IPS-11a (cell line): ENCODE data around the gene SERPINA10.
"Not testable (repeated sequence)": the region's sequence is repeated elsewhere in the genome, so short reads cannot be mapped to it uniquely, and the experiment has no call there.

ENCODE experiments used
- H3K4me3 ChIP-seq: one replicate; pipeline ENCODE4 v1.5.1; 2013; ENCODE audit warnings: low read depth, low read length, control low read depth

Gene SERPINA10

GRCh38 chr14:94314890-94315289 is 21.8 kb upstream of the SERPINA10 start:
- no peak overlapping the region for H3K4me3 ChIP-seq

GRCh38 chr14:94313991-94314655 is 21.1 kb upstream of the SERPINA10 start:
- no peak overlapping the region for H3K4me3 ChIP-seq

GRCh38 chr14:94312481-94313246 is 19.6 kb upstream of the SERPINA10 start:
- no peak overlapping the region for H3K4me3 ChIP-seq

- H3K4me3 ChIP-seq, result no peak overlapping the region
These were observed 17.2 kb upstream of the SERPINA10 start for GRCh38 chr14:94310248-94310647.

DNA sequence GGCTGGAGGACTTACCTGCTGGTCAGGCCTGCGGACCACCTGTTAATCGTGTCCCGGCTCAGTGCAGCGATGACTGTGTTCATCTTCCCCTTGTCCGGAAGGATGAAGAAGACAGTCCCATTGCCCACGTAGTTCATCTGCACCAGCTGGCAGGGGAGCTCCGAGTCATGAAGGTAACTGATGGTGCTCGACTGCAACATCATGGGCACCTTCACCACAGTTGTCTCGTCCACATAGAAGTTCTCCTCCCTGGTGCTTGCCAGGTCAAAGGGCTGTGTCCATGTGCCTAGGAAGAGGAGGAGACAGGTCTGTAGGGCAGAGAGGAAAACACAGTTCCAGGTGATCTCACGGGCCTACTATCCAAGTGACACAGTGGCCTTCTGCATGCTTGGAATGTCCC is 16.7 kb upstream of the SERPINA10 start:
- H3K4me3 ChIP-seq, result no peak overlapping the region

DNA sequence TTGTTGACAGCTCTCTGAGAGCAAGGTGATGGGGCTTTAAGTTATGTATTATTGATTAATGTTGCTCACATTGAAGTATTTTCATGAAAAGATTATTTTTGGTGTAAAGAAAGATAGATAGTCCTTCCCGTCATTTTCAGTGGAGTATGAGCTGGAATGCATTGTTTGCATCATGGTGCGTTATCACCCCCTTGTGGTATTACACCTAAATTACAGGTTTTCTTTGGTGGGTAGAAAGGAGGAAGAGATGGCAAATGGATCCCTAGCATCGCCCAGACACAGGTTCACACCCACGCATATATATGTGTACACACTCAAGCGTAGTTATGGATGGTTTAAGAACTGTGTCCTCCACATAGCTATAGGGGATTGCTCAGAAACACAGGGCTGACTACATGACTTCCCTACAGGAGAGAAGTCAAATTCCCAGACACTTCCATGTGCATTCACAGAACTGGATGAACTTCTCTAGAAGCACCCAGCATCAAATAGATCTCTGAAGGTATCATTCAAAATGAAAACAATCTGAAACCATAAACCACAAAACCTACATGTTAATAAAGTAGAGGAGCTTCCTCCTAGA is 14.4 kb upstream of the SERPINA10 start:
- no peak overlapping the region for H3K4me3 ChIP-seq

DNA sequence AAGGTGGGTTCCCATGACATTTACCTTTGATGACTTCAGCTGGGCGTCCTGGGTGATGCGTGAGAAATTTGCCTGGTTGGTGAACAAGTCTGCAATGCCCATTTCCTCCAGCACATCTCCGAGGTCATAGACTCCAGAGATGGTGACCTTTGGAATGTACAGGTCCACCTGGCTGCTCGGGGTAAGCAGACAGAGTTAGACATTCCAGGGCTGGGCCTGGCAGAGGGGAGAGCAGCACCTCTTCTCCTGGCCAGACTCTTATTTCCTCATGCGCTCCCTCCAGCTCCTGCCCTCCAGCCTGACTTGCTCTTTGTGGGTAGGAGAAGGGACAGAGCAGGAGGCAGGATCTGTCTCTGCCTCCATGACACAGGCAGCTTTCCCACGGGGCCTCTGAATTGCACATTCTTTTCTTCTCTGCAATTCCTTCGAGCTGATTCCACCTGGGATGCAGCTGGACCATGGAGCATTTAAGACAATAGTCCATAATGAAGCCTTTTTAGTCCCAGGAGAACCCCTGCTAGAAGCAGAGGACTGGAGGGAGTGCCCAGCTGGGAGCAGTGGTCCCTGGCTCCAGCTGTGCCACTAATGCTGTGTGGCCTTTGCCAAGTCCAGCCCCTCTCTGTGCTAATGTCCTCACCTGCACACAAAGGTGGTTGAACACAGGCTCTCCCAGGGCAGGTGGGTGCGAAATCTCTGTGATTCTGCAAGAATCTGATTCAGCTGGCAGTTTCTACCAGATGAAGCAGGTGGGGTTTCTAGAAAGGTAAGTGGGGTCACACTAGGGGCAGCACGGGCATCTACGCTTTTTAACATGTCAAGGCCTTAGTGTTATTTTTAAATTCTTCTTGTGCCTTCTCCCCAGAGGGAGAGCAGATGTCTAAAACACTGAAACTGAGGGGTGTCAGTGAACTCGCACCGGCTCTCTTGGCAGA is 13.2 kb upstream of the SERPINA10 start:
- no peak overlapping the region for H3K4me3 ChIP-seq

GRCh38 chr14:94305620-94306019 is 12.6 kb upstream of the SERPINA10 start:
- no peak overlapping the region for H3K4me3 ChIP-seq

DNA sequence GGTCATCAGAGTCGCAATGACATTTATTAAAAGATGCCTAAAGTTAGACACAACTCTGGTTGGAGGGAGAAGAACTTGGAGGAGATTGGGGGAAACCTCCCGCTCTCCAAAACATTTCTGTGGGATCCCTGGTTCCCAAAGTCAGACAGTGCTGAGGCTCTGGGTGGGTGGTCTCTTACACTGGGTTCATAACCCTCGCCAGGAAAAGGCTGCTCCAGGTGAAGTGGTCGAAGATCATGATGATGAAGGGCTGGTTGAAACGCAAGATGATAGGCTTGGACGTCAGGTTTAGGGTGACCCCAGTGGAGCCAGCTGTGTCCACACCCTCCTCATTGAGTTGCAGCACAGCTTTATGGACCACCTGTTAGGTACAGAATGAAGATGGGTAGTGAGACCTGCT is 11.2 kb upstream of the SERPINA10 start:
- no peak overlapping the region for H3K4me3 ChIP-seq

GRCh38 chr14:94303111-94303510 is 10.0 kb upstream of the SERPINA10 start:
- no peak overlapping the region for H3K4me3 ChIP-seq

GRCh38 chr14:94298130-94298529 is 5.1 kb upstream of the SERPINA10 start:
- no peak overlapping the region for H3K4me3 ChIP-seq

DNA sequence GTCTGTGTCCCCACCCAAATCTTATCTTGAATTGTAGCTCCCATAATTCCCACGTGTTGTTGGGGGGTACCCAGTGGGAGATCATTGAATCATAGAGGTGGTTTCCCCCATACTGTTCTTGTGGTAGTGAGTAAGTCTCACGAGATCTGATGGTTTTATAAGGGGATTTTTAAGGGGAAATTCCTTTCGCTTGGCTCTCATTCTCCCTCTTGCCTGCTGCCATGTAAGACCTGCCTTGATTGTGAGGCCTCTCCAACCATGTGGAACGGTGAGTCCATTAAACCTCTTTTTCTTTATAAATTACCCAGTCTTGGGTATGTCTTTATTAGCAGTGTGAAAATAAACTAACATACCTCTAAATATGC is 3.1 kb upstream of the SERPINA10 start:
- H3K4me3 ChIP-seq, result not testable (repeated sequence)

GRCh38 chr14:94295360-94296180 is 2.5 kb upstream of the SERPINA10 start:
- no peak overlapping the region for H3K4me3 ChIP-seq

GRCh38 chr14:94293578-94293924 is 483 bp upstream of the SERPINA10 start:
- H3K4me3 ChIP-seq, result no peak overlapping the region

GRCh38 chr14:94292526-94292871 is 569 bp downstream of the SERPINA10 start:
- no peak overlapping the region for H3K4me3 ChIP-seq

GRCh38 chr14:94291906-94292525 is 1.1 kb downstream of the SERPINA10 start:
- no peak overlapping the region for H3K4me3 ChIP-seq

DNA sequence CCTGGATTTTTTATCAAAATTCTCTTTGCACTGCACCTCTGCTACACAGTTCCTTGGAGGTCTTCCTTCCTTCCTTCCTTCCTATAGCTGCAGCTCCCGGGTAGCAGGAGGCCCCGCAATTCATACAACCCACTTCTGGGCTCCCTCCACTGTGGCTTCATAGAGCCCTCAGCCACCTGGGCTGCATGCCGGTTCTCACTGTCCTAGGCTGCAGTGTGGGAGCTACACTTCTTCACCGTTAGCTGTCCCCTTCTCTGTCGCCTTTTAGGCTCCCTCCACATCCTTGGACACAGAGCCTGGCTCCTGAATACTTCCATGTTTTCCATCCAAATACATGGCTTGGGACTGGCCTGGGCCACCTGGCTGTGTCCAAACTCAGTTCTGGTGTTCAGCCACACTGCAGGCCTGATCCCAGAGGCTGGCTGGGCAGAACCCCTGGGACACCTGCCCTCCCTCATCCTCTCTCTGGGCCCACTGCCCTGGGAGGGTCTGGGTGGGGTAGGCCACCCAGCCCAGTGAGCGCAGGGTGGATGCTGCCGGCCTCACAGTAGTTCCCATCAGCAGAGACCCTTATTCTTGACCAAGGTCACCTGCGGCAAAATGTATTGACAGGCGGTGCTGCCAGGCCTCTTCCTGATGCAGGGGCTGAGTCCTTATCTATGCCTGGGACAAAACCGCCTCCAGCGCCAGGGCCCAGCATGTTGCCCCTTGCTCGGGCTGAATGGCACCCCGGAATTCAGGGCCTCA is 1.7 kb downstream of the SERPINA10 start:
- no peak overlapping the region for H3K4me3 ChIP-seq

DNA sequence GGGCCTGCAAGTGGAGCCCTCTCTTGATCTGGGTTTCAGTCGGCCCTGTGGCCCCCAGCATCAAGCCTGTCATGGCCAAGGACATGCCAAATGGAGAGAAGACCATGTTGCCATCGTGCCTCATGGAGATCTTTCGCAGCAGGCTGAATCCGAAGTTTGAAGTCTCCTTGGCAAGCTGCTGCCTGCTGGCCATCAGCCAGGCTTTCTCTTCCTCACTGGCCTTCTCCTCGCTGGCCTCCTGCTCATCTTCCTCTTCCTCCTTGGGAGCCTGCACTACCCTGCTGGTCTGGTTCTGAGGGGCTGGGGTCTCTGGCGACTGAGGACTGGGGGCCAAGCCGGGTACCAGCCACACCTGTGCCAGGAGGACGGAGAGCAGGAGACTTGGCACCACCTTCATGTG is 2.9 kb downstream of the SERPINA10 start:
- no peak overlapping the region for H3K4me3 ChIP-seq
